Measurements from ENCODE around the gene AMELY.

AMELY gene

GRCh38 chrY:6929237-6929636 lies 17.7 kb upstream of the AMELY start:
- no peak overlapping the region for H3K4me3 ChIP-seq (ENCODE audit: low read depth, low read length)
- no peak for DNase-seq (ENCODE audit: low read depth)
- TF ChIP-seq CTCF (IDR thresholded peaks at IDR 0.05; ENCODE audit: control insufficient read depth, extremely low read depth, insufficient read depth): no peak

GRCh38 chrY:6928265-6928664 lies 16.7 kb upstream of the AMELY start:
- TF ChIP-seq CTCF (IDR thresholded peaks at IDR 0.05; ENCODE audit: control insufficient read depth, extremely low read depth, insufficient read depth): no peak
- H3K4me3 ChIP-seq (ENCODE audit: low read depth, low read length): no peak overlapping the region
- no peak for DNase-seq (ENCODE audit: low read depth)

- H3K4me3 ChIP-seq (ENCODE audit: low read depth, low read length): no peak overlapping the region
- DNase-seq (ENCODE audit: low read depth): no peak
- TF ChIP-seq CTCF (IDR thresholded peaks at IDR 0.05; ENCODE audit: control insufficient read depth, extremely low read depth, insufficient read depth): no peak
These were observed 9.5 kb upstream of the AMELY start for GRCh38 chrY:6921061-6921460.

GRCh38 chrY:6913362-6913761 lies 1.8 kb upstream of the AMELY start:
- DNase-seq (ENCODE audit: low read depth): no peak
- no peak overlapping the region for H3K4me3 ChIP-seq (ENCODE audit: low read depth, low read length)
- TF ChIP-seq CTCF (IDR thresholded peaks at IDR 0.05; ENCODE audit: control insufficient read depth, extremely low read depth, insufficient read depth): no peak

GRCh38 chrY:6910372-6911252 lies 940 bp downstream of the AMELY start, which contains the start of gene TBL1Y:
Gene TBL1Y, plus strand, starts transcription at chrY:6910697. Its CDS starts 114,388 bp downstream, at chrY:7025085.
- peak; percentile 14 for DNase-seq (ENCODE audit: low read depth)
- no peak for TF ChIP-seq CTCF (IDR thresholded peaks at IDR 0.05; ENCODE audit: control insufficient read depth, extremely low read depth, insufficient read depth)
- peak within 1 kb of the TSS; percentile 72 for H3K4me3 ChIP-seq (ENCODE audit: low read depth, low read length)

GRCh38 chrY:6909856-6910255 lies 1.7 kb downstream of the AMELY start:
- TF ChIP-seq CTCF (IDR thresholded peaks at IDR 0.05; ENCODE audit: control insufficient read depth, extremely low read depth, insufficient read depth): no peak
- peak overlapping the region; percentile 72 for H3K4me3 ChIP-seq (ENCODE audit: low read depth, low read length)
- DNase-seq (ENCODE audit: low read depth): peak; percentile 26
